Measurements from ENCODE around the gene ANKRD29.

The ANKRD29 gene

DNA sequence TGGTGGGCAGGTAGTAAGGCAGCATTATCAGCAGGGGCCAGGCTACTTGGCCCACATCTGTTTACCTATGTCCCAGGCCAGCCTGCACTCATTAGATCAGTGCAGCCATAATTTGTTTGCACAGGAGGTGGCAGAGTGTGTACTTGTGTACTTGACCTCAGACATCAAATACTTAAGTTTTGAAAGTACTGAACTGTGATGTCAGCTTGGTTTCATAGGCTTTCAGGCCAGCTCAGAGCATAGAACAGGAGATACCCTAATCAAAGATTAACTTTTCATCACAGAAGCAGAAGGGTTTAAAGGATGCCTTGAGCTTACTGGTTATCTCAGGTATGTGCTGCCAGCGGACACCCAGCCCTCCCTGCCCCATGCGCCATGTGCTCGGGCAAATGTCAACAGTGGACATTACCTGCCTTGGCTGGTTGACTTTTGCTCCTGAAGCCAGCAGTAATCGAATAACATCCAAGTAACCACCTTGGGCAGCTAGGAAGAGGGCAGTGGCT, 33.2 kb downstream of the ANKRD29 start (continued):
- TF ChIP-seq, protein P1, sequence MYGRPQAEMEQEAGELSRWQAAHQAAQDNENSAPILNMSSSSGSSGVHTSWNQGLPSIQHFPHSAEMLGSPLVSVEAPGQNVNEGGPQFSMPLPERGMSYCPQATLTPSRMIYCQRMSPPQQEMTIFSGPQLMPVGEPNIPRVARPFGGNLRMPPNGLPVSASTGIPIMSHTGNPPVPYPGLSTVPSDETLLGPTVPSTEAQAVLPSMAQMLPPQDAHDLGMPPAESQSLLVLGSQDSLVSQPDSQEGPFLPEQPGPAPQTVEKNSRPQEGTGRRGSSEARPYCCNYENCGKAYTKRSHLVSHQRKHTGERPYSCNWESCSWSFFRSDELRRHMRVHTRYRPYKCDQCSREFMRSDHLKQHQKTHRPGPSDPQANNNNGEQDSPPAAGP (tag by site-specific recombination; IDR thresholded peaks at IDR 0.05), result no peak
- TF ChIP-seq, protein P2, sequence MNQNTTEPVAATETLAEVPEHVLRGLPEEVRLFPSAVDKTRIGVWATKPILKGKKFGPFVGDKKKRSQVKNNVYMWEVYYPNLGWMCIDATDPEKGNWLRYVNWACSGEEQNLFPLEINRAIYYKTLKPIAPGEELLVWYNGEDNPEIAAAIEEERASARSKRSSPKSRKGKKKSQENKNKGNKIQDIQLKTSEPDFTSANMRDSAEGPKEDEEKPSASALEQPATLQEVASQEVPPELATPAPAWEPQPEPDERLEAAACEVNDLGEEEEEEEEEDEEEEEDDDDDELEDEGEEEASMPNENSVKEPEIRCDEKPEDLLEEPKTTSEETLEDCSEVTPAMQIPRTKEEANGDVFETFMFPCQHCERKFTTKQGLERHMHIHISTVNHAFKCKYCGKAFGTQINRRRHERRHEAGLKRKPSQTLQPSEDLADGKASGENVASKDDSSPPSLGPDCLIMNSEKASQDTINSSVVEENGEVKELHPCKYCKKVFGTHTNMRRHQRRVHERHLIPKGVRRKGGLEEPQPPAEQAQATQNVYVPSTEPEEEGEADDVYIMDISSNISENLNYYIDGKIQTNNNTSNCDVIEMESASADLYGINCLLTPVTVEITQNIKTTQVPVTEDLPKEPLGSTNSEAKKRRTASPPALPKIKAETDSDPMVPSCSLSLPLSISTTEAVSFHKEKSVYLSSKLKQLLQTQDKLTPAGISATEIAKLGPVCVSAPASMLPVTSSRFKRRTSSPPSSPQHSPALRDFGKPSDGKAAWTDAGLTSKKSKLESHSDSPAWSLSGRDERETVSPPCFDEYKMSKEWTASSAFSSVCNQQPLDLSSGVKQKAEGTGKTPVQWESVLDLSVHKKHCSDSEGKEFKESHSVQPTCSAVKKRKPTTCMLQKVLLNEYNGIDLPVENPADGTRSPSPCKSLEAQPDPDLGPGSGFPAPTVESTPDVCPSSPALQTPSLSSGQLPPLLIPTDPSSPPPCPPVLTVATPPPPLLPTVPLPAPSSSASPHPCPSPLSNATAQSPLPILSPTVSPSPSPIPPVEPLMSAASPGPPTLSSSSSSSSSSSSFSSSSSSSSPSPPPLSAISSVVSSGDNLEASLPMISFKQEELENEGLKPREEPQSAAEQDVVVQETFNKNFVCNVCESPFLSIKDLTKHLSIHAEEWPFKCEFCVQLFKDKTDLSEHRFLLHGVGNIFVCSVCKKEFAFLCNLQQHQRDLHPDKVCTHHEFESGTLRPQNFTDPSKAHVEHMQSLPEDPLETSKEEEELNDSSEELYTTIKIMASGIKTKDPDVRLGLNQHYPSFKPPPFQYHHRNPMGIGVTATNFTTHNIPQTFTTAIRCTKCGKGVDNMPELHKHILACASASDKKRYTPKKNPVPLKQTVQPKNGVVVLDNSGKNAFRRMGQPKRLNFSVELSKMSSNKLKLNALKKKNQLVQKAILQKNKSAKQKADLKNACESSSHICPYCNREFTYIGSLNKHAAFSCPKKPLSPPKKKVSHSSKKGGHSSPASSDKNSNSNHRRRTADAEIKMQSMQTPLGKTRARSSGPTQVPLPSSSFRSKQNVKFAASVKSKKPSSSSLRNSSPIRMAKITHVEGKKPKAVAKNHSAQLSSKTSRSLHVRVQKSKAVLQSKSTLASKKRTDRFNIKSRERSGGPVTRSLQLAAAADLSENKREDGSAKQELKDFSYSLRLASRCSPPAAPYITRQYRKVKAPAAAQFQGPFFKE (tag by site-specific recombination; IDR thresholded peaks at IDR 0.05; ENCODE audit: borderline replicate concordance), result no peak
- TF ChIP-seq ZNF629 (tag by site-specific recombination; IDR thresholded peaks at IDR 0.05) (peak; percentile 87), SP7 (tag by site-specific recombination; IDR thresholded peaks at IDR 0.05) (0 out of 2 replicates have a peak, but pooled peaks have one; percentile 50), ZNF837 (tag by site-specific recombination; IDR thresholded peaks at IDR 0.05) (no peak), ZNF660 (tag by site-specific recombination; IDR thresholded peaks at IDR 0.05) (no peak), ZNF626 (tag by site-specific recombination; IDR thresholded peaks at IDR 0.05) (no peak), ZNF561 (tag by site-specific recombination; IDR thresholded peaks at IDR 0.05; ENCODE audit: borderline replicate concordance) (no peak), ZNF544 (tag by site-specific recombination; IDR thresholded peaks at IDR 0.05) (no peak), KLF1 (tag by site-specific recombination; IDR thresholded peaks at IDR 0.05) (no peak), ZEB2 (tag by site-specific recombination; IDR thresholded peaks at IDR 0.05) (peak; percentile 69; the same call in 1 of the 2 replicates), SETDB1 (IDR thresholded peaks at IDR 0.05; ENCODE audit: insufficient read length, low read length) (no peak), ZNF394 (tag by site-specific recombination; IDR thresholded peaks at IDR 0.05; ENCODE audit: borderline replicate concordance) (no peak), ZBTB21 (tag by site-specific recombination; IDR thresholded peaks at IDR 0.05) (peak; percentile 25; the same call in 1 of the 2 replicates), ZNF335 (tag by site-specific recombination; conservative IDR thresholded peaks at IDR 0.05) (no peak), ZNF433 (tag by site-specific recombination; IDR thresholded peaks at IDR 0.05; ENCODE audit: low read depth) (no peak), ZNF248 (tag by site-specific recombination; IDR thresholded peaks at IDR 0.05) (no peak), ZNF133 (tag by site-specific recombination; IDR thresholded peaks at IDR 0.05) (no peak)
- TF ChIP-seq, protein P3, sequence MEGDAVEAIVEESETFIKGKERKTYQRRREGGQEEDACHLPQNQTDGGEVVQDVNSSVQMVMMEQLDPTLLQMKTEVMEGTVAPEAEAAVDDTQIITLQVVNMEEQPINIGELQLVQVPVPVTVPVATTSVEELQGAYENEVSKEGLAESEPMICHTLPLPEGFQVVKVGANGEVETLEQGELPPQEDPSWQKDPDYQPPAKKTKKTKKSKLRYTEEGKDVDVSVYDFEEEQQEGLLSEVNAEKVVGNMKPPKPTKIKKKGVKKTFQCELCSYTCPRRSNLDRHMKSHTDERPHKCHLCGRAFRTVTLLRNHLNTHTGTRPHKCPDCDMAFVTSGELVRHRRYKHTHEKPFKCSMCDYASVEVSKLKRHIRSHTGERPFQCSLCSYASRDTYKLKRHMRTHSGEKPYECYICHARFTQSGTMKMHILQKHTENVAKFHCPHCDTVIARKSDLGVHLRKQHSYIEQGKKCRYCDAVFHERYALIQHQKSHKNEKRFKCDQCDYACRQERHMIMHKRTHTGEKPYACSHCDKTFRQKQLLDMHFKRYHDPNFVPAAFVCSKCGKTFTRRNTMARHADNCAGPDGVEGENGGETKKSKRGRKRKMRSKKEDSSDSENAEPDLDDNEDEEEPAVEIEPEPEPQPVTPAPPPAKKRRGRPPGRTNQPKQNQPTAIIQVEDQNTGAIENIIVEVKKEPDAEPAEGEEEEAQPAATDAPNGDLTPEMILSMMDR (tag by site-specific recombination; IDR thresholded peaks at IDR 0.05), result no peak
- TF ChIP-seq, protein P4, sequence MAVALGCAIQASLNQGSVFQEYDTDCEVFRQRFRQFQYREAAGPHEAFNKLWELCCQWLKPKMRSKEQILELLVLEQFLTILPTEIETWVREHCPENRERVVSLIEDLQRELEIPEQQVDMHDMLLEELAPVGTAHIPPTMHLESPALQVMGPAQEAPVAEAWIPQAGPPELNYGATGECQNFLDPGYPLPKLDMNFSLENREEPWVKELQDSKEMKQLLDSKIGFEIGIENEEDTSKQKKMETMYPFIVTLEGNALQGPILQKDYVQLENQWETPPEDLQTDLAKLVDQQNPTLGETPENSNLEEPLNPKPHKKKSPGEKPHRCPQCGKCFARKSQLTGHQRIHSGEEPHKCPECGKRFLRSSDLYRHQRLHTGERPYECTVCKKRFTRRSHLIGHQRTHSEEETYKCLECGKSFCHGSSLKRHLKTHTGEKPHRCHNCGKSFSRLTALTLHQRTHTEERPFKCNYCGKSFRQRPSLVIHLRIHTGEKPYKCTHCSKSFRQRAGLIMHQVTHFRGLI (tag by site-specific recombination; IDR thresholded peaks at IDR 0.05), result peak; percentile 52; the same call in 1 of the 2 replicates
- TF ChIP-seq, protein P5, sequence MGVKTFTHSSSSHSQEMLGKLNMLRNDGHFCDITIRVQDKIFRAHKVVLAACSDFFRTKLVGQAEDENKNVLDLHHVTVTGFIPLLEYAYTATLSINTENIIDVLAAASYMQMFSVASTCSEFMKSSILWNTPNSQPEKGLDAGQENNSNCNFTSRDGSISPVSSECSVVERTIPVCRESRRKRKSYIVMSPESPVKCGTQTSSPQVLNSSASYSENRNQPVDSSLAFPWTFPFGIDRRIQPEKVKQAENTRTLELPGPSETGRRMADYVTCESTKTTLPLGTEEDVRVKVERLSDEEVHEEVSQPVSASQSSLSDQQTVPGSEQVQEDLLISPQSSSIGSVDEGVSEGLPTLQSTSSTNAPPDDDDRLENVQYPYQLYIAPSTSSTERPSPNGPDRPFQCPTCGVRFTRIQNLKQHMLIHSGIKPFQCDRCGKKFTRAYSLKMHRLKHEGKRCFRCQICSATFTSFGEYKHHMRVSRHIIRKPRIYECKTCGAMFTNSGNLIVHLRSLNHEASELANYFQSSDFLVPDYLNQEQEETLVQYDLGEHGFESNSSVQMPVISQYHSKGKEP (tag by site-specific recombination; IDR thresholded peaks at IDR 0.05), result no peak
- TF ChIP-seq, protein P6, sequence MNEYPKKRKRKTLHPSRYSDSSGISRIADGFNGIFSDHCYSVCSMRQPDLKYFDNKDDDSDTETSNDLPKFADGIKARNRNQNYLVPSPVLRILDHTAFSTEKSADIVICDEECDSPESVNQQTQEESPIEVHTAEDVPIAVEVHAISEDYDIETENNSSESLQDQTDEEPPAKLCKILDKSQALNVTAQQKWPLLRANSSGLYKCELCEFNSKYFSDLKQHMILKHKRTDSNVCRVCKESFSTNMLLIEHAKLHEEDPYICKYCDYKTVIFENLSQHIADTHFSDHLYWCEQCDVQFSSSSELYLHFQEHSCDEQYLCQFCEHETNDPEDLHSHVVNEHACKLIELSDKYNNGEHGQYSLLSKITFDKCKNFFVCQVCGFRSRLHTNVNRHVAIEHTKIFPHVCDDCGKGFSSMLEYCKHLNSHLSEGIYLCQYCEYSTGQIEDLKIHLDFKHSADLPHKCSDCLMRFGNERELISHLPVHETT (tag by site-specific recombination; IDR thresholded peaks at IDR 0.05), result peak; percentile 51; the same call in 1 of the 2 replicates
- TF ChIP-seq, protein P7, sequence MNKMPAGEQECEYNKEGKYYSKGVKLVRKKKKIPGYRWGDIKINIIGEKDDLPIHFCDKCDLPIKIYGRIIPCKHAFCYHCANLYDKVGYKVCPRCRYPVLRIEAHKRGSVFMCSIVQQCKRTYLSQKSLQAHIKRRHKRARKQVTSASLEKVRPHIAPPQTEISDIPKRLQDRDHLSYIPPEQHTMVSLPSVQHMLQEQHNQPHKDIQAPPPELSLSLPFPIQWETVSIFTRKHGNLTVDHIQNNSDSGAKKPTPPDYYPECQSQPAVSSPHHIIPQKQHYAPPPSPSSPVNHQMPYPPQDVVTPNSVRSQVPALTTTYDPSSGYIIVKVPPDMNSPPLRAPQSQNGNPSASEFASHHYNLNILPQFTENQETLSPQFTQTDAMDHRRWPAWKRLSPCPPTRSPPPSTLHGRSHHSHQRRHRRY (tag by site-specific recombination; IDR thresholded peaks at IDR 0.05), result no peak
- TF ChIP-seq, protein P8, sequence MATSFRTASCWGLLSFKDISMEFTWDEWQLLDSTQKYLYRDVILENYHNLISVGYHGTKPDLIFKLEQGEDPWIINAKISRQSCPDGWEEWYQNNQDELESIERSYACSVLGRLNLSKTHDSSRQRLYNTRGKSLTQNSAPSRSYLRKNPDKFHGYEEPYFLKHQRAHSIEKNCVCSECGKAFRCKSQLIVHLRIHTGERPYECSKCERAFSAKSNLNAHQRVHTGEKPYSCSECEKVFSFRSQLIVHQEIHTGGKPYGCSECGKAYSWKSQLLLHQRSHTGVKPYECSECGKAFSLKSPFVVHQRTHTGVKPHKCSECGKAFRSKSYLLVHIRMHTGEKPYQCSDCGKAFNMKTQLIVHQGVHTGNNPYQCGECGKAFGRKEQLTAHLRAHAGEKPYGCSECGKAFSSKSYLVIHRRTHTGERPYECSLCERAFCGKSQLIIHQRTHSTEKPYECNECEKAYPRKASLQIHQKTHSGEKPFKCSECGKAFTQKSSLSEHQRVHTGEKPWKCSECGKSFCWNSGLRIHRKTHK (tag by site-specific recombination; IDR thresholded peaks at IDR 0.05), result no peak

Measured in HEK293 (cell line).